NK-92 (cell line): ENCODE results near the gene TADA1.
"Not testable (repeated sequence)": the region's sequence is repeated elsewhere in the genome, so short reads cannot be mapped to it uniquely, and the experiment has no call there.

Source experiments
- DNase-seq: peaks from one replicate; lab custom pipeline; 2025; ENCODE audit not compliant: unreplicated experiment; lab: John Stamatoyannopoulos, UW

TADA1 gene

GRCh38 chr1:166844791-166845190, 31.3 kb downstream of the TADA1 start:
- DNase-seq, result no peak

- DNase-seq, result no peak
Observed at GRCh38 chr1:166843769-166844596, 32.1 kb downstream of the TADA1 start.

- DNase-seq, result no peak
Observed at GRCh38 chr1:166843322-166843721, 32.7 kb downstream of the TADA1 start.

- DNase-seq, result no peak
Observed at GRCh38 chr1:166840309-166841274, 35.5 kb downstream of the TADA1 start.

GRCh38 chr1:166839600-166840308, 36.3 kb downstream of the TADA1 start:
- DNase-seq, result no peak

- DNase-seq, result no peak
Observed at GRCh38 chr1:166838766-166839599, 37.1 kb downstream of the TADA1 start, which contains the start of gene POGK. Gene POGK (plus strand): TSS chr1:166839475. CDS start chr1:166840957, 1,482 bp downstream.

- no peak for DNase-seq
Observed at GRCh38 chr1:166836733-166837132, 39.3 kb downstream of the TADA1 start.

- not testable (repeated sequence) for DNase-seq
Observed at GRCh38 chr1:166829762-166830161, 46.3 kb downstream of the TADA1 start.

- DNase-seq, result no peak
Observed at GRCh38 chr1:166827426-166827825, 48.6 kb downstream of the TADA1 start.

- DNase-seq, result no peak
Observed at GRCh38 chr1:166822385-166822784, 53.7 kb downstream of the TADA1 start.

- DNase-seq, result no peak
Observed at GRCh38 chr1:166819974-166820373, 56.1 kb downstream of the TADA1 start.

- no peak for DNase-seq
Observed at GRCh38 chr1:166814611-166815010, 61.5 kb downstream of the TADA1 start.

GRCh38 chr1:166813508-166814223, 62.4 kb downstream of the TADA1 start:
- DNase-seq, result no peak

GRCh38 chr1:166811691-166812090, 64.4 kb downstream of the TADA1 start:
- no peak for DNase-seq

- no peak for DNase-seq
Observed at GRCh38 chr1:166808952-166809351, 67.1 kb downstream of the TADA1 start.
